ENCODE results near the gene GDA.
A peak's percentile ranks its signal among the peaks of the same experiment; 100 is the strongest.

Gene GDA

DNA sequence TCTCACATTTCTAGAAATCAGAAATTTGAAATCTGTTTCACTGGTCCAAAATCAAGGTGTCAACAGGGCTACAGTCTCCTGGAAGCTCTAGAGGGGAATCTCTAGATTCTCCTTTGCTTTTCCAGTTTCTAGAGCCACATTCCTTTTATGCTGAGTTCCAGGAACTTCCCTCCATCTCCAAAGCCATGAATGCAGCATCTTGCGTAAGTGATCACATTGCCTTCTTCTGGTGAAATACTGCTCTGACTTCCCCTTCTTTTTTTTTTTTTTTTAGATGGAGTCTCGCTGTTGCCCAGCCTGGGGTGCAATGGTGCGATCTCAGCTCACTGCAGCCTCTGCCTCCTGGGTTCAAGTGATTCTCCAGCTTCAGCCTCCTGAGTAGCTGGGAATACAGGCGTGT, 23.8 kb downstream of the GDA start:
- no peak overlapping the region for H3K18ac ChIP-seq (ENCODE audit: low read depth in 1 of 2, low read length in 2 of 2)
- no peaks in the 10 kb centered on the region for H3K27me3 ChIP-seq (ENCODE audit: control insufficient read depth in 1 of 2, insufficient read depth in 1 of 2, low read length in 2 of 2)
- no peak overlapping the region for H3K4ac ChIP-seq (ENCODE audit: low read depth in 1 of 2, low read length in 2 of 2)
- no peak overlapping the region for H2BK15ac ChIP-seq (ENCODE audit: low read depth, poor library complexity, severe bottlenecking)
- no peak overlapping the region for H3K23ac ChIP-seq (ENCODE audit: low read length in 2 of 2)
- H3K36me3 ChIP-seq (ENCODE audit: control insufficient read depth in 1 of 2, insufficient read depth in 2 of 2, low read depth in 1 of 2, low read length in 2 of 2): no peaks in the 10 kb centered on the region
- no peak overlapping the region for H3K9ac ChIP-seq (ENCODE audit: low read length)
- no peak overlapping the region for H2AK5ac ChIP-seq (ENCODE audit: low read length, severe bottlenecking)
- no peak overlapping the region for H4K8ac ChIP-seq (ENCODE audit: low read length)
- H3K14ac ChIP-seq (ENCODE audit: low read length in 2 of 2): no peak overlapping the region
- H3K79me1 ChIP-seq (replicated peaks; ENCODE audit: low read length, poor library complexity, severe bottlenecking): no peaks in the 10 kb centered on the region
- H3K9me3 ChIP-seq (ENCODE audit: control insufficient read depth, low read length): no peaks in the 10 kb centered on the region
- no peak overlapping the region for H3K4me2 ChIP-seq (ENCODE audit: low read length, poor library complexity, severe bottlenecking)
- WGBS: 74% methylated on average over 4 of the region's 4 CpGs
- H2BK120ac ChIP-seq (ENCODE audit: low read depth, low read length): no peak overlapping the region
- no peaks in the 10 kb centered on the region for H3K4me1 ChIP-seq (ENCODE audit: control insufficient read depth, insufficient read depth, low read depth, low read length)
- no peak overlapping the region for H3K27ac ChIP-seq (ENCODE audit: low read length, poor library complexity, severe bottlenecking)
- no peak overlapping the region for H4K91ac ChIP-seq (ENCODE audit: low read length)
- H2BK5ac ChIP-seq (ENCODE audit: low read depth, low read length, poor library complexity, severe bottlenecking): no peak overlapping the region
- no peak overlapping the region for H2AFZ ChIP-seq (ENCODE audit: low read depth, low read length)
- H3K4me3 ChIP-seq (ENCODE audit: insufficient read depth in 1 of 2, low read depth in 1 of 2, low read length in 2 of 2): no peak overlapping the region
- no peak for DNase-seq
- no peak overlapping the region for H2BK12ac ChIP-seq (ENCODE audit: low read length in 2 of 2)

DNA sequence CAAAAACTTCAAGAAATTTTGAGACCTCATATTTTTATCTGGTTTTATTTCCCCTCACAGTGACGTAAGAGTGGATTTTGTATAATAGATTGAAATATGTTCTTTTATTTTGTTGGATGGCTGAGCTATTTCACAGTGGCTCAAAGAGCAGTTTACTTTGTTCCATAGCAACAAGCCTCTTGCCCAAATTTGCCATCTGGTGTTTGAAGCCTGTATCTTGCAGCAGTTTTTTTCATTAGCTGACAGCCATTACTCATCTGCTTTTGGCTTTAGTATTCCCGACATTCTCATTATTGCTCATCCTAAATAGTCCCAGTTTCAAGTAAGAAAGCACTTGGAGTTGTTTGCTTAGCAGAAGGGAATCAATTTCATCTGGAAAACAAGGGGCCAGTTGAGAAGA, 36.3 kb downstream of the GDA start:
- H3K4me3 ChIP-seq (ENCODE audit: insufficient read depth in 1 of 2, low read depth in 1 of 2, low read length in 2 of 2): no peak overlapping the region
- H3K18ac ChIP-seq (ENCODE audit: low read depth in 1 of 2, low read length in 2 of 2): no peak overlapping the region
- no peak overlapping the region for H2BK15ac ChIP-seq (ENCODE audit: low read depth, poor library complexity, severe bottlenecking)
- H3K4me1 ChIP-seq (ENCODE audit: control insufficient read depth, insufficient read depth, low read depth, low read length): no peaks in the 10 kb centered on the region
- H3K9me3 ChIP-seq (ENCODE audit: control insufficient read depth, low read length): peaks cover 10% of the 10 kb centered on the region
- H4K8ac ChIP-seq (ENCODE audit: low read length): no peak overlapping the region
- no peak overlapping the region for H2BK12ac ChIP-seq (ENCODE audit: low read length in 2 of 2)
- H4K91ac ChIP-seq (ENCODE audit: low read length): no peak overlapping the region
- no peak overlapping the region for H3K4me2 ChIP-seq (ENCODE audit: low read length, poor library complexity, severe bottlenecking)
- peaks cover 0 to 4% of the 10 kb centered on the region in 2 experiments for H3K27me3 ChIP-seq (ENCODE audit: control insufficient read depth in 1 of 2, insufficient read depth in 1 of 2, low read length in 2 of 2)
- no peak overlapping the region for H2BK120ac ChIP-seq (ENCODE audit: low read depth, low read length)
- H2AFZ ChIP-seq (ENCODE audit: low read depth, low read length): no peak overlapping the region
- no peak for DNase-seq
- peak overlapping the region; percentile 18 for H3K9ac ChIP-seq (ENCODE audit: low read length)
- no peak overlapping the region for H2AK5ac ChIP-seq (ENCODE audit: low read length, severe bottlenecking)
- H3K23ac ChIP-seq (ENCODE audit: low read length in 2 of 2): no peak overlapping the region
- no peak overlapping the region for H3K4ac ChIP-seq (ENCODE audit: low read depth in 1 of 2, low read length in 2 of 2)
- no CpG with 5 or more reads among the region's 2 CpGs for WGBS
- no peak overlapping the region for H2BK5ac ChIP-seq (ENCODE audit: low read depth, low read length, poor library complexity, severe bottlenecking)
- H3K36me3 ChIP-seq (ENCODE audit: control insufficient read depth in 1 of 2, insufficient read depth in 2 of 2, low read depth in 1 of 2, low read length in 2 of 2): no peaks in the 10 kb centered on the region
- no peaks in the 10 kb centered on the region for H3K79me1 ChIP-seq (replicated peaks; ENCODE audit: low read length, poor library complexity, severe bottlenecking)
- H3K27ac ChIP-seq (ENCODE audit: low read length, poor library complexity, severe bottlenecking): no peak overlapping the region
- H3K14ac ChIP-seq (ENCODE audit: low read length in 2 of 2): no peak overlapping the region

DNA sequence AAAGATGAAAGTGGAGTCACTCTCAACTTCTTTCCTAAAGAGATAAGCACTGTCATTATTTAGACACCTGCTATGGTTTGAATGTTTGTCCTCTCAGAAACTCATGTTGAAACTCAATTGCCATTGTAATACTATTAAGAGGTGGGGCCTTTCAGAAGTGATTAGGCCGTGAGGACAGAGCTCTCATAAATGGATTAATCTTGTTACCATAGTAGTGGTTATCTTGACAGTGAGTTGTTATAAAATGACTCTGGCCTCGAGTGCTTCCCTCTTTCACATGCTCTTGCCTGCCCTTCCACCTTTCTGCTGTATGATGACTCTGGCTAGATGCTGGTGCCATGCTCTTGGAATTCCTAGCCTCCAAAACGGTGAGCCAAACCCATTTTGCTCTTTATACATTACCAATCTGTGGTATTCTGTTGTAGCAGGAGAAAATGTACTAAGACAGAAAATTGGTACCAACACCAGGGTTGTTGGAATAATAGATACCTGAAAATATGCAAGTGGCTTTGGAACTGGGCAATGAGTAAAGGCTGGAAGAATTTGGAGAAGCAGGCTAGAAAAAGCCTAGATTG, 38.0 kb downstream of the GDA start:
- Histone ChIP-seq H4K91ac (ENCODE audit: low read length) (no peak overlapping the region), H3K4me1 (ENCODE audit: control insufficient read depth, insufficient read depth, low read depth, low read length) (no peaks in the 10 kb centered on the region), H2AK5ac (ENCODE audit: low read length, severe bottlenecking) (no peak overlapping the region), H2BK15ac (ENCODE audit: low read depth, poor library complexity, severe bottlenecking) (no peak overlapping the region), H3K27ac (ENCODE audit: low read length, poor library complexity, severe bottlenecking) (no peak overlapping the region), H3K36me3 (ENCODE audit: control insufficient read depth in 1 of 2, insufficient read depth in 2 of 2, low read depth in 1 of 2, low read length in 2 of 2) (no peaks in the 10 kb centered on the region), H2BK5ac (ENCODE audit: low read depth, low read length, poor library complexity, severe bottlenecking) (no peak overlapping the region), H3K9me3 (ENCODE audit: control insufficient read depth, low read length) (peaks cover 10% of the 10 kb centered on the region), H2AFZ (ENCODE audit: low read depth, low read length) (no peak overlapping the region), H3K23ac (ENCODE audit: low read length in 2 of 2) (no peak overlapping the region), H4K8ac (ENCODE audit: low read length) (no peak overlapping the region), H3K18ac (ENCODE audit: low read depth in 1 of 2, low read length in 2 of 2) (no peak overlapping the region), H3K4me3 (ENCODE audit: insufficient read depth in 1 of 2, low read depth in 1 of 2, low read length in 2 of 2) (no peak overlapping the region), H3K14ac (ENCODE audit: low read length in 2 of 2) (no peak overlapping the region), H3K4ac (ENCODE audit: low read depth in 1 of 2, low read length in 2 of 2) (no peak overlapping the region), H2BK120ac (ENCODE audit: low read depth, low read length) (no peak overlapping the region), H3K27me3 (ENCODE audit: control insufficient read depth in 1 of 2, insufficient read depth in 1 of 2, low read length in 2 of 2) (peaks cover 0 to 4% of the 10 kb centered on the region in 2 experiments), H2BK12ac (ENCODE audit: low read length in 2 of 2) (no peak overlapping the region), H3K4me2 (ENCODE audit: low read length, poor library complexity, severe bottlenecking) (no peak overlapping the region), H3K9ac (ENCODE audit: low read length) (no peak overlapping the region), H3K79me1 (replicated peaks; ENCODE audit: low read length, poor library complexity, severe bottlenecking) (no peaks in the 10 kb centered on the region)
- WGBS: 39% methylated on average over 2 of the region's 3 CpGs
- no peak for DNase-seq

DNA sequence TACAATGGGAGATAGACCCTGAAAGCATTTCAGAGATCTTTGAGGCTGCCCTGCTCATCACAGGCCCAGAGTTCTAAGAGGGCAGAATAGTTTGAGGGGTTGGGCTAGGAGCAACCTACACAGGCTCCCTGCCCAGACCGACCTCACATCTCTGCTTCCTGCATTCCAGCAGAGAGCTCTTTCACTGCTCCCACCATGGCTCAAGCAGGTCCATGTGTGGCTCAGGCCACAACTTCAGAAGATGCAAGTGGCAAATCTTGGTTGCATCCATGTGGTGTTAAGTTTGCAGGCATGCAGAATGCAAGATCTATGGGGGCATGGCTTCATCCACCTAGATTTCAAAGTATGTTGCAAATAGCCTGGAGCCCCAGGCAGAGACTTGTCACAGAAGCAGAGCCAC, 39.0 kb downstream of the GDA start:
- DNase-seq: no peak
- H2BK12ac ChIP-seq (ENCODE audit: low read length in 2 of 2): no peak overlapping the region
- H3K9me3 ChIP-seq (ENCODE audit: control insufficient read depth, low read length): peaks cover 4% of the 10 kb centered on the region
- no peak overlapping the region for H3K4ac ChIP-seq (ENCODE audit: low read depth in 1 of 2, low read length in 2 of 2)
- 67% methylated on average over 1 of the region's 1 CpG for WGBS
- no peak overlapping the region for H2BK5ac ChIP-seq (ENCODE audit: low read depth, low read length, poor library complexity, severe bottlenecking)
- H3K4me1 ChIP-seq (ENCODE audit: control insufficient read depth, insufficient read depth, low read depth, low read length): no peaks in the 10 kb centered on the region
- no peak overlapping the region for H3K27ac ChIP-seq (ENCODE audit: low read length, poor library complexity, severe bottlenecking)
- no peaks in the 10 kb centered on the region for H3K79me1 ChIP-seq (replicated peaks; ENCODE audit: low read length, poor library complexity, severe bottlenecking)
- no peak overlapping the region for H4K91ac ChIP-seq (ENCODE audit: low read length)
- H4K8ac ChIP-seq (ENCODE audit: low read length): no peak overlapping the region
- no peaks in the 10 kb centered on the region for H3K36me3 ChIP-seq (ENCODE audit: control insufficient read depth in 1 of 2, insufficient read depth in 2 of 2, low read depth in 1 of 2, low read length in 2 of 2)
- no peak overlapping the region for H2BK15ac ChIP-seq (ENCODE audit: low read depth, poor library complexity, severe bottlenecking)
- peaks cover 0 to 4% of the 10 kb centered on the region in 2 experiments for H3K27me3 ChIP-seq (ENCODE audit: control insufficient read depth in 1 of 2, insufficient read depth in 1 of 2, low read length in 2 of 2)
- no peak overlapping the region for H3K18ac ChIP-seq (ENCODE audit: low read depth in 1 of 2, low read length in 2 of 2)
- H3K4me3 ChIP-seq (ENCODE audit: insufficient read depth in 1 of 2, low read depth in 1 of 2, low read length in 2 of 2): no peak overlapping the region
- no peak overlapping the region for H3K23ac ChIP-seq (ENCODE audit: low read length in 2 of 2)
- no peak overlapping the region for H2BK120ac ChIP-seq (ENCODE audit: low read depth, low read length)
- H2AK5ac ChIP-seq (ENCODE audit: low read length, severe bottlenecking): no peak overlapping the region
- no peak overlapping the region for H3K9ac ChIP-seq (ENCODE audit: low read length)
- H3K14ac ChIP-seq (ENCODE audit: low read length in 2 of 2): no peak overlapping the region
- H2AFZ ChIP-seq (ENCODE audit: low read depth, low read length): no peak overlapping the region
- no peak overlapping the region for H3K4me2 ChIP-seq (ENCODE audit: low read length, poor library complexity, severe bottlenecking)
